ENCODE measurements around the gene DLST.
A peak's percentile ranks its signal among the peaks of the same experiment; 100 is the strongest.

DLST gene

GRCh38 chr14:74911221-74911620 is 29.5 kb downstream of the DLST start:
- DNase-seq, result no peak
- intact Hi-C loops (cut with DNase I), result no loop called here

DNA sequence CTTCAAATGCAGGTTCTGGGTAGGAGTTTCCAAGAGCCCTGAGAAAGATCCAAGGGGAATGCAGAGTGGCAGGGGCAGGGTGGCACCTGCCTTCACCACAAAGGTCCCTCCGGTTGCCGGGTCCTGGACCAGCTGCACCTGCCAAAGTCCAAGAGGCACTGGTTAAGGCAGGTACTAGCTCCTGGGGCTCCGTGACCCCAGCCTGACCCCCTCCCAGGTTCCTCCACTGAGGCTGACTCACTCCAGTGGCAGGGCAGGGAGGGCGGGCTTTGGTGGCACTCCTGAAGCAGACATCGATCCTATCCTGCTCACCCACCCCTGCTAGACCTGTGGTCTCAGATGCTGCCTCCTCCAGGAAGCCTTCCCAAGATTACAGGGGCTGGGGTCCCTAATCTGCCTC is 30.0 kb downstream of the DLST start:
- no peak for DNase-seq

GRCh38 chr14:74912111-74912510 is 30.4 kb downstream of the DLST start:
- DNase-seq, result no peak
- intact Hi-C loops (cut with DNase I), result no loop called here

More for the DNA sequence above, 30.0 kb downstream of the DLST start:
- intact Hi-C loops (cut with DNase I), result no loop called here

DNA sequence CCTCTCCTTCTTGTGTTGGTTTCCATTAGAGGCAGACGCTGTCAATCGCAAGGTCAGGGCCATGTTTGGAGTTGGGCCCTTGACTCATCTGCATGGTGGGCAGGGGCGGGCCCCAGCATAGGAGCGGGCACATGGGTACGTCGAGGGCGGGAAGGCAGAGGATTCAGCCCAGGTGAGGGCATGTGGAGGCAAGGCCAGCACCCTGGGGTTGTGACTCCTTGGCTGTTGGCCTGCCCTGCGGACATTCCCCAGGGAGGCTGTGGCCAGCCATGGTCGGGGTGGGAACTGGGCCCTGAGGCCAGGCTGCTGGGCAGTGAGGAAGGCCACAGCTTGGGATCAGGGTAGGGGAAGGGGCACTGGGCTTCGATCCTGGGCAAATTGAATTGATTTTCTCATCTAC is 31.1 kb downstream of the DLST start:
- intact Hi-C loops (cut with DNase I), result no loop called here
- no peak for DNase-seq

- intact Hi-C loops (cut with DNase I), result no loop called here
- DNase-seq, result no peak
Measured at GRCh38 chr14:74913393-74913910, 31.7 kb downstream of the DLST start.

- DNase-seq, result peak; percentile 29 to 87 (median 68)
- intact Hi-C loops (cut with DNase I), result no loop called here
Measured at GRCh38 chr14:74913986-74914573, 32.4 kb downstream of the DLST start.

DNA sequence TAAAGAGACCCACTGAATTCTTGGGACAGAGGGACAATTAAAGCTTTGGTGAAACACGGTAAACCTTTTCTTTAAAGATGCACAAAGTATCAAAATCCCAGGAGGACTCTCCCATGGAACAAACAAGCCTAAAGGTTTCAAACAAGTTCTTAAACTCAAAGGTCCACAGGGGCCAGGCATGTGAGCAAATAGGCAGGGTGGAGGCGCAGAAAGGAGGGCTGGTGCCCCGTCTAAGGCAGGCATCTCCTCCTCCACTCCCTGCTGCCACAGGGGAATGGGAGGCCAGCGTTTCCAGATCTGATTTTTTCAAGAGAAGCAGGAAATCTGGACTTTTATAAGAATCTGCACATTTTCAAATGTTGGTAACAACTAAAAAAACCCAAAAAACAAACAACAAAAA is 33.7 kb downstream of the DLST start:
- no peak for DNase-seq
- intact Hi-C loops (cut with DNase I), result no loop called here

GRCh38 chr14:74915826-74916225 is 34.1 kb downstream of the DLST start:
- no peak for DNase-seq
- intact Hi-C loops (cut with DNase I), result no loop called here

GRCh38 chr14:74917178-74917543 is 35.4 kb downstream of the DLST start:
- intact Hi-C loops (cut with DNase I), result no loop called here
- no peak for DNase-seq

- peak in 17 of 42 donors; percentile 38 to 72 (median 57) for DNase-seq
- intact Hi-C loops (cut with DNase I), result no loop called here
Measured at GRCh38 chr14:74917646-74918081, 35.9 kb downstream of the DLST start.

- no peak for DNase-seq
- intact Hi-C loops (cut with DNase I), result no loop called here
Measured at GRCh38 chr14:74918380-74918779, 36.7 kb downstream of the DLST start.

DNA sequence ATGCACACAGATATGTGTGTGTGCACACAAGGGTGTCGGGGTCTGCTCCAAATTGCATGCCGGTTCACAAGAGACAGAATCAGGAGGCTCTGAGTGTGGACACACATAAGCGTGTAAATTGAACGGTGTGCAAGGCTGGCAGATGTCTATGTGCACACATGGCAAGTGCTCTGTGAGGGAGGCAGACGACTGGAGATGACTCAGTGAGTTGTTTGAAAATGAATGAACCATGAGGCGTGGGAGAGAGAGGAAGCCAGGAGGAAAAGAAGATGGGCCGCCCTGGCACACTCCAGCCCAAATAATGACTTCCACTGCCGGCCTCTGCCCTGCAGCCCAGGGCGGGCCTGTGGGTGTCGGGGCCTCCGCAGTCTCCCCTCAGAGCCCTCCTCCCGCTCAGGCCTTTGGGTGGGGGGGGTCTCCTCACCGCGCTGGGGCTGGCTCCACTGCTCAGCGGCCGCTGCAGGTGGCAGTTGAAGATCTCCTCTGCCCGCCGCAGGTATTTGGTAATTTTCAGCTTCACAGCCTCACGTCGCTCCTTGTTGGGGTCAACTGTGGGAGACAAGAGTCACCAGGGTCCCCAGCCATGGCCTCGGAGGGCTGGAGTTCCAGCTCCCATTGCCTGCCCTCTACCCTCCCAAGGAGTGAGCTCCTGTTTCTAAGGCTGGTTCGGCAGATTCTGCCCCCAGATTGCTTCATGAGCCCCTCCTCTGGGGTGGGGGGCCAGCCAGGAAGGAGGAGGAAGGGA is 37.9 kb downstream of the DLST start:
- peak in 12 of 42 donors; percentile 19 to 75 (median 58) for DNase-seq
- intact Hi-C loops (cut with DNase I), result no loop called here

DNA sequence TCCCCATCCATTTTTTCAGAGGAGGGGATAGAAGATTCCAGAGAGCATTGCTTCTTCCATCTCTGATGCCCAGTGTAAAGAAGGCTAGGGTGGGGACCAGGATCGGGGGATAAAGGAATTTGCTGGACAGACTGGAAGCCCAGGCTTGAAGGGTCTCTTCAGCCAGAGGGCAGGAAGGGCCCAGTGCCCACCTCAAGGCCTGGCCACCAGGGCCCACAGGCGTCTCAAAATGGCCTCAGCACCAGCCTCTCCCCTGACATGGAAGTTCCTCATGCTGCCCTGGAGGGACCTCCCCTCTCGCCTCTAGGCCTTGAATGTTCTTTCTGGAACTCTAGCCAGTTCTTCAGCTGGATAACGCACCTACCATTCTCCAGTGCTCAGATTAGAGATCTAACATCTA is 38.6 kb downstream of the DLST start:
- DNase-seq, result no peak

DNA sequence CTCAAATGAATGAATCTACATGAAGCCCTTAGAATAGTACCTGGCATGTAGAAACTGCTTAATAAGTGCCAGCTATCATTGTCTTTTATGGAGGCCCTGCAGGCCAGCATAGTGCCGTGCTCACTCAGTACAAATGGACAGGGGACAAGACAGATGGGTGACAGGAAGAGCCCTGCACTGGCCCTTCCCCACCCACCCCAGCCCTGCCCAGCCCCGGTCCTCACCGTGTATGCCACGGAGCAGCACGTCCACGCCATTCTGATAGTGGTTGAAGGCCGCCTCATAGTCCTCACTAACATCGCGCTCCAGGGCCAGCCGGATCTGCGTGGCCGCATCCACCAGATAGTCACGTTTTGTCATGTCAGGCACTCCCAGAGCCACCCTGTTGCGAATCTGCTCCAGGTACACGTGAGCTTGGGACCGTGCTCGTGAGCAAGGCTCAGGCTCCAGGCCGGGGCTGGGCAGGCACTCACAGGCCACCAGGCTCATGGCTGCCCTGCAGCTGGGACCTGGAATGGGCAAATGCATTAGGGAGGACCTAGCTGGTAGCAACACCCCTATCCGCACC is 39.4 kb downstream of the DLST start:
- intact Hi-C loops (cut with DNase I), result no loop called here
- no peak for DNase-seq

More for the DNA sequence above, 38.6 kb downstream of the DLST start:
- intact Hi-C loops (cut with DNase I), result no loop called here

- intact Hi-C loops (cut with DNase I), result no loop called here
- no peak for DNase-seq
Measured at GRCh38 chr14:74921987-74922751, 40.5 kb downstream of the DLST start.

DNA sequence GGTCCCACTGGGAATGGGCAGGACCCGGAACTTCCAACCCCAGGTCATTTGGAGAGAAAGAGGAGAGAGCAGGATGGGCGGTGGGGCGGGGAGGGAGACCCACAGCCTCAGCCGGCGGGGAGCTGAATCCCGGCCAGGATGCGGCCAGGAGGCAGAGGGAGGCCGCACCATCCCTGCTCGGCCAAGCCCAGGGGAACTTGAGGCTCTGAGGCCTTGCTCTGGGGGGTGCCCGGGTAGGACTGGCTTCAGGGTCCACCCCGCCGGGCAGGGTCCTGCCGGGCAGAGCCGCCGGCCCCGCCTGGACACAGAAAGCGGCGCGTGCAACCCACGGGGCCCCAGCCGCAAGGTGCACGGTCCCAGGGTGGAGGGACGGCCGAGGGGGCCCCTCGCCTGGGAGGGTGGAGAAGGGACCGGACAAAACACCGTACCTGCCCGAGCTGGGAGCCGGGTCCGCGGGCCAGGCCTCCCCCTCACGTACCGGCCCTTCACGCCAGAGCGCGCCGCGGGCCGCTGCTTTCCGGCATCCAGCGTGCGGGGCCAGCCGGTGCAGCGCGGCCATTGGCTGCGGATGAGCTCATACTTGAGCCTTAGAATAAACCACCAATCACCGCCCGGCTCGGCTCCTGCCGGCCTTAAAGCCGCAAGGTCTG is 41.2 kb downstream of the DLST start, which contains the start of gene RPS6KL1:
TSS of gene RPS6KL1 (minus strand) at position 509 of the 650 bp plus-strand sequence. CDS start 1,719 bp downstream, outside the sequence.
- intact Hi-C loops (cut with DNase I), result no loop called here
- peak; percentile 85 to 97 (median 92) for DNase-seq

GRCh38 chr14:74924061-74924460 is 42.3 kb downstream of the DLST start:
- DNase-seq, result no peak
- intact Hi-C loops (cut with DNase I), result no loop called here

- intact Hi-C loops (cut with DNase I), result no loop called here
- DNase-seq, result no peak
Measured at GRCh38 chr14:74927225-74927624, 45.5 kb downstream of the DLST start.

GRCh38 chr14:74929242-74929641 is 47.5 kb downstream of the DLST start:
- intact Hi-C loops (cut with DNase I), result no loop called here
- no peak for DNase-seq

Data from head of caudate nucleus (tissue), 42 donors.